GM12874 (cell line): ENCODE data around the gene MDFI.

Experiments used
- TF ChIP-seq, protein P1 (sequence below): IDR thresholded peaks from 2 replicates; pipeline ENCODE4 v1.5.1; 2011; ENCODE audit warnings: low read depth, mild to moderate bottlenecking, control low read depth, low read length, moderate library complexity; ENCODE audit not compliant: insufficient read depth

MDFI gene

DNA sequence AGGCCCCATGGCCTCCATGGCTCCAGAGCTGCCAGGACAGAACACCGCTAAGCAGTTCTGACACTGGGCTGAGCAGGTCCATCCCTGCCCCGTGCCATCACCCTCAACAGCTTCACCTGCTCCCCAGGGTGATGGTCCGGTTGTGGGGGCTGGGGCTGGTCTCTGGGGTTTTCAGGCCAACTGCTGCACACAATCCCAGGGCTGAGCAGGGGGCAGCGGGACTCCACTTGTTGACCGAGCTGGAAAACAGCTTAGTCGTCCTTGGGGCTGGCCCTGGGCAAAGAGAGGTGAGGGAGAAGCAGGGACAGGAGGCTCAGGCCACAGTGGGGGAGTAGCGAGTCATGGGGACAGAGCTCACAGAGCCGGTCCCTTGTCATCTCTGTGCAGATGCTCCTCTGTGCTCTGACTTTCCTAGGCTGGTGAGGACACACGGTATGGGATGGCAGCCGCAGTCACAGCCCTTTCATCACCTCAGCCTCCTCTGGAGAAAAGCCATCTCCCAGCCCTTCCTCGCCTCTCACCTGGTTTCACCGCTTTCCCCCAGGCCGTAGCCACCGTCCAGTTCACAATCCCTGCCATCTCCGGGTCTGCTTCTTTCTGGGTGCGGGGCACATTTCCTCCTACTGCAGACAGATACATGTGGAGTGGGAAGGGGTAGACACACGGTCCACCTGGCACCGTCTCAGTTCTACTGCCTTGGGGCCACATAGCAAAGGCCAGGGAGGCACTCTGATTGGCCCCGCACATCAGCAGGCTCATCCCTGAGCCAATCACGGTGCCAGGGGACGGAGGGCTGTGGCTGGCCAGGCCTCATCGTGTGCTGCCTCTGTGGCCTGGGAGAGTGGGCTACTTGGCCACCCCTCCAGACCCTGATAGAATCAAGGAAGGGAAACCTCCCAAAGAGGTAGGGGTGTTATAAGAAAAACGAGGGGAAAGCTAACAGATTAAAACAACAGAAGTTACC lies 19.1 kb downstream of the MDFI start:
- TF ChIP-seq, protein P1, sequence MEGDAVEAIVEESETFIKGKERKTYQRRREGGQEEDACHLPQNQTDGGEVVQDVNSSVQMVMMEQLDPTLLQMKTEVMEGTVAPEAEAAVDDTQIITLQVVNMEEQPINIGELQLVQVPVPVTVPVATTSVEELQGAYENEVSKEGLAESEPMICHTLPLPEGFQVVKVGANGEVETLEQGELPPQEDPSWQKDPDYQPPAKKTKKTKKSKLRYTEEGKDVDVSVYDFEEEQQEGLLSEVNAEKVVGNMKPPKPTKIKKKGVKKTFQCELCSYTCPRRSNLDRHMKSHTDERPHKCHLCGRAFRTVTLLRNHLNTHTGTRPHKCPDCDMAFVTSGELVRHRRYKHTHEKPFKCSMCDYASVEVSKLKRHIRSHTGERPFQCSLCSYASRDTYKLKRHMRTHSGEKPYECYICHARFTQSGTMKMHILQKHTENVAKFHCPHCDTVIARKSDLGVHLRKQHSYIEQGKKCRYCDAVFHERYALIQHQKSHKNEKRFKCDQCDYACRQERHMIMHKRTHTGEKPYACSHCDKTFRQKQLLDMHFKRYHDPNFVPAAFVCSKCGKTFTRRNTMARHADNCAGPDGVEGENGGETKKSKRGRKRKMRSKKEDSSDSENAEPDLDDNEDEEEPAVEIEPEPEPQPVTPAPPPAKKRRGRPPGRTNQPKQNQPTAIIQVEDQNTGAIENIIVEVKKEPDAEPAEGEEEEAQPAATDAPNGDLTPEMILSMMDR, result no peak

DNA sequence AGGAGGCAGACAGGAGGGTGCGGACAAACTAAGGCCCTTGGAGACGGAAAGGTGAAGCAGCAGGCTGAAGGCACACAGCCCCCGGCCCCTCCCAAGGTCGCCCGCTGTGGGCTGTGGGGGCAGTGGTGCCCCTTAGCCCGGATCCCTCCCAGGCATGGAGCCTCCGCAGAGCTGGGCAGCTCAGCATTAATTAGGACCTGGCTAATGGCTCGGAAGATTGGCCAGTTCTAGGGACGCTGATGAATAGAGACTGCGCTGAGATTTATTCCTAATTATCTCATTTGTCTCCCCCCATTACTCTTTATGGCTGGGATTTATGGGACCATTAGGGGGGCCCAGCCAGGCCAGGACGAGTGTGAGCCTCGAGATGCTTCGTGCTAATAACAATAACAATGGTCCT lies 20.4 kb downstream of the MDFI start:
- TF ChIP-seq, protein P1, result no peak

GRCh38 chr6:41659935-41660334 lies 21.7 kb downstream of the MDFI start:
- TF ChIP-seq, protein P1, result no peak

GRCh38 chr6:41663568-41663967 lies 25.3 kb downstream of the MDFI start:
- TF ChIP-seq, protein P1, result no peak

GRCh38 chr6:41664271-41664670 lies 26.0 kb downstream of the MDFI start:
- TF ChIP-seq, protein P1, result no peak

GRCh38 chr6:41667195-41667594 lies 28.9 kb downstream of the MDFI start:
- TF ChIP-seq, protein P1, result no peak

DNA sequence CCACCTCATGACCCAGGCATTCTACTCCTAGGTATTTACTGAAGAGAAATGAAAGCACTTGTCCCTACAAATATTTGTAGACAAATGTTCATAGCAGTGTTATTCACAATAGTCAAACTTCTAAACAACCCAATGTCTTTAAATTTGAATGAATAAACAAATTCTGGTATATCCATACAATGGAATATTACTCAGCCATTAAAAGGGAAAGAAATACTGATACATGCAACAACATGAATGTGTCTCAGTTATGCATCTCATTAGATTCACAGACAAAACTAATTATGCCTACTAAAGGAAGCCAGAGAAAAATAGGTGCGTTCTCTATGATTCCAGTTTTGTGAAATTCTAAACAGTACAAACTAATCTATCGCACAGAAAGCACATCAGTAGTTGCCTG lies 30.7 kb downstream of the MDFI start:
- TF ChIP-seq, protein P1, result no peak
